IPS-15b (cell line): ENCODE data around the gene KIZ.

Experiments used
- H3K27me3 ChIP-seq: one replicate; pipeline ENCODE4 v1.6.1; 2013; ENCODE audit warnings: low read length; ENCODE audit not compliant: control insufficient read depth, insufficient read depth
- H3K36me3 ChIP-seq: one replicate; pipeline ENCODE4 v1.6.1; 2013; ENCODE audit warnings: low read length; ENCODE audit not compliant: control insufficient read depth, insufficient read depth
- H3K4me1 ChIP-seq: one replicate; pipeline ENCODE4 v1.6.1; 2013; ENCODE audit warnings: mild to moderate bottlenecking, low read length; ENCODE audit not compliant: control insufficient read depth, insufficient read depth
- H3K4me3 ChIP-seq: one replicate; pipeline ENCODE4 v1.5.1; 2013; ENCODE audit warnings: low read depth, low read length
- H3K9ac ChIP-seq: one replicate; pipeline ENCODE4 v1.6.1; 2013; ENCODE audit warnings: low read depth, mild to moderate bottlenecking, low read length
- H3K9me3 ChIP-seq: one replicate; pipeline ENCODE4 v1.6.1; 2013; ENCODE audit warnings: mild to moderate bottlenecking, low read length; ENCODE audit not compliant: control insufficient read depth, insufficient read depth

KIZ gene

GRCh38 chr20:21265261-21266190, 139.6 kb downstream of the KIZ start:
- H3K36me3 ChIP-seq = no peaks in the 10 kb centered on the region
- H3K4me1 ChIP-seq = no peaks in the 10 kb centered on the region
- H3K9me3 ChIP-seq = no peaks in the 10 kb centered on the region
- no peaks in the 10 kb centered on the region for H3K27me3 ChIP-seq
- H3K9ac ChIP-seq = no peak overlapping the region
- H3K4me3 ChIP-seq = no peak overlapping the region

- H3K36me3 ChIP-seq = no peaks in the 10 kb centered on the region
- H3K9ac ChIP-seq = no peak overlapping the region
- no peak overlapping the region for H3K4me3 ChIP-seq
- no peaks in the 10 kb centered on the region for H3K27me3 ChIP-seq
- no peaks in the 10 kb centered on the region for H3K4me1 ChIP-seq
- H3K9me3 ChIP-seq = no peaks in the 10 kb centered on the region
Observed at GRCh38 chr20:21266191-21266536, 140.3 kb downstream of the KIZ start.

GRCh38 chr20:21269772-21270171, 143.9 kb downstream of the KIZ start:
- no peaks in the 10 kb centered on the region for H3K9me3 ChIP-seq
- no peaks in the 10 kb centered on the region for H3K27me3 ChIP-seq

GRCh38 chr20:21270806-21271205, 144.9 kb downstream of the KIZ start:
- no peaks in the 10 kb centered on the region for H3K4me1 ChIP-seq
- H3K9ac ChIP-seq = no peak overlapping the region
- H3K4me3 ChIP-seq = no peak overlapping the region
- H3K36me3 ChIP-seq = no peaks in the 10 kb centered on the region
- no peaks in the 10 kb centered on the region for H3K9me3 ChIP-seq
- H3K27me3 ChIP-seq = no peaks in the 10 kb centered on the region

More at GRCh38 chr20:21269772-21270171, 143.9 kb downstream of the KIZ start:
- H3K36me3 ChIP-seq = no peaks in the 10 kb centered on the region
- no peak overlapping the region for H3K9ac ChIP-seq
- no peaks in the 10 kb centered on the region for H3K4me1 ChIP-seq
- H3K4me3 ChIP-seq = no peak overlapping the region

- Histone ChIP-seq H3K9me3 (no peaks in the 10 kb centered on the region), H3K4me3 (no peak overlapping the region), H3K4me1 (no peaks in the 10 kb centered on the region), H3K27me3 (no peaks in the 10 kb centered on the region), H3K36me3 (no peaks in the 10 kb centered on the region), H3K9ac (no peak overlapping the region)
Observed at GRCh38 chr20:21272279-21272678, 146.4 kb downstream of the KIZ start.

GRCh38 chr20:21272679-21273078, 146.8 kb downstream of the KIZ start:
- Histone ChIP-seq H3K9me3 (no peaks in the 10 kb centered on the region), H3K9ac (no peak overlapping the region), H3K4me1 (no peaks in the 10 kb centered on the region), H3K27me3 (no peaks in the 10 kb centered on the region), H3K36me3 (no peaks in the 10 kb centered on the region), H3K4me3 (no peak overlapping the region)

GRCh38 chr20:21273755-21274386, 148.0 kb downstream of the KIZ start:
- Histone ChIP-seq H3K4me1 (no peaks in the 10 kb centered on the region), H3K36me3 (no peaks in the 10 kb centered on the region), H3K4me3 (no peak overlapping the region), H3K9ac (no peak overlapping the region), H3K27me3 (no peaks in the 10 kb centered on the region), H3K9me3 (no peaks in the 10 kb centered on the region)

GRCh38 chr20:21278829-21279228, 152.9 kb downstream of the KIZ start:
- Histone ChIP-seq H3K9ac (no peak overlapping the region), H3K4me1 (no peaks in the 10 kb centered on the region), H3K9me3 (no peaks in the 10 kb centered on the region), H3K36me3 (no peaks in the 10 kb centered on the region), H3K4me3 (no peak overlapping the region), H3K27me3 (no peaks in the 10 kb centered on the region)

GRCh38 chr20:21279706-21280521, 154.0 kb downstream of the KIZ start:
- Histone ChIP-seq H3K9ac (no peak overlapping the region), H3K9me3 (no peaks in the 10 kb centered on the region), H3K4me3 (no peak overlapping the region), H3K4me1 (no peaks in the 10 kb centered on the region), H3K36me3 (no peaks in the 10 kb centered on the region), H3K27me3 (no peaks in the 10 kb centered on the region)

- H3K4me3 ChIP-seq = no peak overlapping the region
- no peaks in the 10 kb centered on the region for H3K4me1 ChIP-seq
- H3K27me3 ChIP-seq = no peaks in the 10 kb centered on the region
- H3K9ac ChIP-seq = no peak overlapping the region
- no peaks in the 10 kb centered on the region for H3K9me3 ChIP-seq
- no peaks in the 10 kb centered on the region for H3K36me3 ChIP-seq
Observed at GRCh38 chr20:21280522-21281016, 154.7 kb downstream of the KIZ start.

- H3K9me3 ChIP-seq = no peaks in the 10 kb centered on the region
- no peak overlapping the region for H3K9ac ChIP-seq
- H3K4me3 ChIP-seq = no peak overlapping the region
- no peaks in the 10 kb centered on the region for H3K27me3 ChIP-seq
- no peaks in the 10 kb centered on the region for H3K36me3 ChIP-seq
- no peaks in the 10 kb centered on the region for H3K4me1 ChIP-seq
Observed at GRCh38 chr20:21286775-21287174, 160.9 kb downstream of the KIZ start.
